H1 (cell line): ENCODE data around the gene ABHD18. TPM values are rescaled to one million over a fixed set of nuclear protein-coding genes. Genes with fewer than 3 reads are reported as not detected.

ENCODE experiments used
- CTCF ChIA-PET: fragments of 300-600 bp; sonication (Branson Sonifier 250); formaldehyde crosslinking; loops from one replicate; lab custom pipeline; 2021; ENCODE audit not compliant: partially characterized antibody; lab: Charles Lee
- POLR2A ChIA-PET: fragments of 300-600 bp; sonication (Branson Sonifier 250); formaldehyde crosslinking; loops from one replicate; lab custom pipeline; 2021; ENCODE audit warnings: inconsistent platforms; ENCODE audit not compliant: partially characterized antibody; lab: Charles Lee
- DNase-seq, 2 experiments: peaks; one replicate each; pipeline versions ENCODE4 v3.0.0 to v3.0.0-alpha.2; 2010 to 2022; ENCODE audit warnings: low spot score in 2 of 2, low read depth in 1 of 2, mixed read lengths in 1 of 2
- FAIRE-seq: peaks from 2 replicates; lab custom pipeline; 2011; peaks lifted over from hg19 to GRCh38; lab: Jason Lieb, UNC
- H2AFZ ChIP-seq: 2 replicates; pipeline ENCODE4 v1.8.1; 2012; ENCODE audit warnings: low read length, inconsistent platforms
- H2AK5ac ChIP-seq: 2 replicates; pipeline ENCODE4 v1.6.1; 2013; ENCODE audit warnings: low read depth, low read length
- H2BK120ac ChIP-seq: replicated peaks from 2 replicates; pipeline ENCODE3; 2013; ENCODE audit warnings: low read depth, low read length, inconsistent platforms
- H2BK12ac ChIP-seq: 2 replicates; pipeline ENCODE4 v1.6.1; 2013; ENCODE audit warnings: low read depth, low read length
- H2BK15ac ChIP-seq: 2 replicates; pipeline ENCODE4 v1.6.1; 2013; ENCODE audit warnings: low read length
- H2BK20ac ChIP-seq: 2 replicates; pipeline ENCODE4 v1.6.1; 2013; ENCODE audit warnings: low read length
- H2BK5ac ChIP-seq: 2 replicates; pipeline ENCODE4 v1.6.1; 2013; ENCODE audit warnings: low read depth, low read length
- H3K14ac ChIP-seq: 2 replicates; pipeline ENCODE4 v1.6.1; 2013; ENCODE audit warnings: inconsistent platforms; ENCODE audit not compliant: insufficient read length
- H3K18ac ChIP-seq: 2 replicates; pipeline ENCODE4 v1.6.1; 2013; ENCODE audit warnings: low read length; ENCODE audit errors: extremely low read depth
- H3K23ac ChIP-seq: 2 replicates; pipeline ENCODE4 v1.6.1; 2013; ENCODE audit warnings: inconsistent platforms; ENCODE audit not compliant: insufficient read length
- H3K23me2 ChIP-seq: 2 replicates; pipeline ENCODE4 v1.6.1; 2013; ENCODE audit warnings: low read depth, low read length
- H3K27ac ChIP-seq: 2 replicates; pipeline ENCODE4 v1.6.1; 2011; ENCODE audit warnings: low read depth, low read length, inconsistent platforms
- H3K27me3 ChIP-seq, 4 experiments: replicated peaks in 1 of 4; 1 replicate in 1 of 4; 2 replicates in 3 of 4; pipeline versions ENCODE4 v1.6.1 to v1.8.1; 2011 to 2013; ENCODE audit warnings: low read length in 3 of 4, mild to moderate bottlenecking in 3 of 4, inconsistent platforms in 2 of 4, mixed read lengths in 2 of 4, moderate library complexity in 1 of 4; ENCODE audit not compliant: control insufficient read depth in 3 of 4, insufficient read depth in 3 of 4; ENCODE audit errors: extremely low read depth in 1 of 4
- H3K36me3 ChIP-seq, 4 experiments: 2 replicates each; pipeline versions ENCODE4 v1.6.1 to v1.8.1; 2011 to 2013; ENCODE audit warnings: mild to moderate bottlenecking in 4 of 4, low read length in 3 of 4, moderate library complexity in 2 of 4, control low read depth in 1 of 4, inconsistent platforms in 1 of 4; ENCODE audit not compliant: insufficient read depth in 4 of 4, control insufficient read depth in 2 of 4
- H3K4ac ChIP-seq: replicated peaks from 2 replicates; pipeline ENCODE3; 2013; ENCODE audit warnings: low read length, low read depth, mixed read lengths, inconsistent platforms; ENCODE audit not compliant: insufficient read length
- H3K4me1 ChIP-seq, 4 experiments: replicated peaks in 1 of 4; 1 replicate in 1 of 4; 2 replicates in 3 of 4; pipeline versions ENCODE4 v1.6.1 to v1.8.1; 2011 to 2013; ENCODE audit warnings: low read length in 3 of 4, inconsistent platforms in 2 of 4, mixed read lengths in 1 of 4; ENCODE audit not compliant: insufficient read depth in 4 of 4, control insufficient read depth in 3 of 4
- H3K4me2 ChIP-seq, 2 experiments: 2 replicates each; pipeline versions ENCODE4 v1.6.1 to v1.8.1; 2011 to 2013; ENCODE audit warnings: low read depth in 2 of 2, low read length in 2 of 2, control low read depth in 1 of 2, inconsistent platforms in 1 of 2, mild to moderate bottlenecking in 1 of 2; ENCODE audit not compliant: insufficient read depth in 1 of 2
- H3K4me3 ChIP-seq, 4 experiments: fragments of 200-600, 300-600 bp in 1 of 4; sonication (generic), shearing (Covaris generic), sonication (Bioruptor Twin) in 1 of 4; 2 replicates each; pipeline versions ENCODE4 v1.5.1 to v1.8.1; 2011 to 2016; ENCODE audit warnings: low read length in 4 of 4, low read depth in 3 of 4, control low read depth in 2 of 4, inconsistent platforms in 2 of 4, mild to moderate bottlenecking in 2 of 4, mixed read lengths in 1 of 4, moderate library complexity in 1 of 4; ENCODE audit not compliant: insufficient read depth in 2 of 4; ENCODE audit errors: extremely low read depth in 1 of 4
- H3K56ac ChIP-seq: replicated peaks from 2 replicates; pipeline ENCODE3; 2013; ENCODE audit warnings: low read depth, mild to moderate bottlenecking, mixed read lengths, low read length, inconsistent platforms; ENCODE audit not compliant: insufficient read length
- H3K79me1 ChIP-seq: 2 replicates; pipeline ENCODE4 v1.6.1; 2013; ENCODE audit warnings: low read depth, low read length, control low read depth
- H3K79me2 ChIP-seq, 2 experiments: 2 replicates each; pipeline versions ENCODE4 v1.6.1 to v1.8.1; 2012 to 2013; ENCODE audit warnings: low read length in 2 of 2, mild to moderate bottlenecking in 2 of 2, inconsistent platforms in 1 of 2; ENCODE audit not compliant: insufficient read depth in 2 of 2, control insufficient read depth in 1 of 2
- H3K9ac ChIP-seq, 4 experiments: replicated peaks in 1 of 4; 1 replicate in 1 of 4; 2 replicates in 3 of 4; pipeline versions ENCODE4 v1.6.1 to v1.8.1; 2011 to 2013; ENCODE audit warnings: low read depth in 3 of 4, low read length in 3 of 4, control low read depth in 2 of 4, mild to moderate bottlenecking in 2 of 4, moderate library complexity in 2 of 4, inconsistent platforms in 1 of 4; ENCODE audit errors: extremely low read depth in 1 of 4
- H3K9me3 ChIP-seq, 2 experiments: 2 replicates each; pipeline versions ENCODE4 v1.6.1 to v1.8.1; 2012 to 2013; ENCODE audit warnings: mild to moderate bottlenecking in 2 of 2, moderate library complexity in 2 of 2, control low read depth in 1 of 2, inconsistent platforms in 1 of 2, low read depth in 1 of 2, low read length in 1 of 2, mixed read lengths in 1 of 2; ENCODE audit not compliant: insufficient read depth in 2 of 2
- H4K20me1 ChIP-seq, 2 experiments: replicated peaks in 1 of 2; 2 replicates each; pipeline versions ENCODE3 to v1.8.1; 2011 to 2013; ENCODE audit warnings: inconsistent platforms in 2 of 2, low read length in 2 of 2, mild to moderate bottlenecking in 1 of 2; ENCODE audit not compliant: insufficient read depth in 2 of 2, control insufficient read depth in 1 of 2
- H4K5ac ChIP-seq: 2 replicates; pipeline ENCODE4 v1.6.1; 2013; ENCODE audit warnings: low read length, low read depth, mixed read lengths, inconsistent platforms; ENCODE audit not compliant: insufficient read length
- H4K8ac ChIP-seq: 2 replicates; pipeline ENCODE4 v1.8.0; 2013; ENCODE audit warnings: mild to moderate bottlenecking, moderate library complexity, low read length, inconsistent platforms; ENCODE audit not compliant: insufficient read depth; ENCODE audit errors: extremely low read depth
- H4K91ac ChIP-seq: replicated peaks from 2 replicates; pipeline ENCODE3; 2013; ENCODE audit warnings: low read length, mixed read lengths, inconsistent platforms; ENCODE audit not compliant: insufficient read length
- SIN3A ChIP-seq, 2 experiments: IDR thresholded peaks in 1 of 2; conservative IDR thresholded peaks in 1 of 2; 2 replicates each; pipeline ENCODE4 v1.6.1; 2011 to 2012; ENCODE audit warnings: low read length in 2 of 2, improper control_type of control experiment in 1 of 2, low read depth in 1 of 2, mild to moderate bottlenecking in 1 of 2
- WGBS, 2 experiments: shearing (Covaris generic) in 1 of 2; methylation state at CpG; one replicate each; pipeline versions ENCODE4 v1.1.6 to v1.1.7; 2013 to 2015; ENCODE audit warnings: low lambda C conversion rate in 2 of 2, mixed read lengths in 2 of 2, inconsistent platforms in 1 of 2, low coverage in 1 of 2, missing lambda C conversion rate in 1 of 2; ENCODE audit not compliant: insufficient replicate concordance in 2 of 2, insufficient coverage in 1 of 2, insufficient read length in 1 of 2; ENCODE audit errors: extremely low coverage in 1 of 2, missing lambda C conversion rate in 1 of 2; 5-methylcytosine and 5-hydroxymethylcytosine counted together
- polyA plus RNA-seq, 7 experiments: library from polyadenylated mRNA; depleted of rRNA in 3 of 7; stranded (reverse) in 5 of 7; unstranded in 2 of 7; fragments of >200 nt in 5 of 7; fragments of 200-250 nt in 2 of 7; gene quantifications; 1 replicate in 5 of 7; 2 replicates in 1 of 7; 4 replicates in 1 of 7; pipeline versions ENCODE4 v1.2.1 to v1.2.3, GENCODE V29; 2011 to 2013; ENCODE audit warnings: missing spikeins in 2 of 7, mixed read lengths in 2 of 7
- total RNA-seq: library from RNA; stranded (reverse); fragmentation: NEBNext Ultra II Directional; extraction: Animal tissue kit (Norgen Biotek cat#: 25700); gene quantifications from 2 replicates; pipeline ENCODE4 v1.2.1, GENCODE V29; 2021
- TF ChIP-seq, protein P1 (sequence below): IDR thresholded peaks from 2 replicates; pipeline ENCODE4 v1.6.1; 2011; ENCODE audit warnings: low read length, improper control_type of control experiment
- TF ChIP-seq, protein P2 (sequence below): IDR thresholded peaks from 2 replicates; pipeline ENCODE4 v1.6.1; 2011; ENCODE audit warnings: low read depth, mild to moderate bottlenecking, low read length; ENCODE audit not compliant: insufficient read depth

The ABHD18 gene
- total and polyA plus RNA-seq, 2 of the 8 experiments (the other 6 are each of a cell fraction or from before 2014, with no cell fraction given) = 2.7 to 17.0 TPM

DNA sequence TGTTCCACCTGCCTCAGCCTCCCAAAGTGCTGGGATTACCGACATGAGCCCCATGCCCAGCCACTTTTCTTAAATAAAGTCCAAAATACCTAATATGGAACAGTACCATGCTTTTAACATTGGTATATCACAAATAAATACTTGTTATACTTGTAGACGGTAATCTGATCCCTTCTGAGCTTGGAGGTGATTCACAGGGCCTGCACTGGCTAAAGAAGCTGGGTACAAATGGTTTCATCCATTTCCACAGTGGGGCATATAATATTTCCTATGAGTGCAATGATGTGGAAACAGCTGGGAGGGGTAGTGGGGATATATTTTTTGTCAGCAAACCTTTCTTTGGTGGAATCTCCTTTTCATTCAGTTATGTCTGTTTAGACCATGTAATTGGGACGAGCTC lies 48.7 kb upstream of the ABHD18 start:
- Histone ChIP-seq H3K4me3 (no peak overlapping the region), H3K4me2 (no peak overlapping the region), H2AFZ (no peak overlapping the region), H3K36me3 (peaks cover 0 to 16% (median 6%) of the 10 kb centered on the region in 4 experiments; a peak in 6 of 8 replicates), H3K9ac (no peak overlapping the region), H3K9me3 (no peaks in the 10 kb centered on the region), H2BK15ac (no peak overlapping the region), H3K27me3 (no peaks in the 10 kb centered on the region), H3K79me2 (no peaks in the 10 kb centered on the region), H3K4ac (no peak overlapping the region), H3K14ac (no peak overlapping the region), H4K20me1 (no peaks in the 10 kb centered on the region), H3K79me1 (no peaks in the 10 kb centered on the region), H4K8ac (no peak overlapping the region), H2BK120ac (no peak overlapping the region), H3K23me2 (no peaks in the 10 kb centered on the region), H3K27ac (no peak overlapping the region), H3K23ac (no peak overlapping the region), H2BK20ac (no peak overlapping the region), H2BK12ac (no peak overlapping the region), H2BK5ac (no peak overlapping the region), H3K56ac (no peak overlapping the region), H4K5ac (no peak overlapping the region), H4K91ac (no peak overlapping the region), H2AK5ac (no peak overlapping the region), H3K4me1 (no peaks in the 10 kb centered on the region), H3K18ac (no peak overlapping the region)
- WGBS, 2 experiments = 84% methylated on average over 3 of the region's 3 CpGs; no CpG with 5 or more reads in 1 of the 2 experiments
- FAIRE-seq (no peak), DNase-seq (no peak)
- TF ChIP-seq, protein P1, sequence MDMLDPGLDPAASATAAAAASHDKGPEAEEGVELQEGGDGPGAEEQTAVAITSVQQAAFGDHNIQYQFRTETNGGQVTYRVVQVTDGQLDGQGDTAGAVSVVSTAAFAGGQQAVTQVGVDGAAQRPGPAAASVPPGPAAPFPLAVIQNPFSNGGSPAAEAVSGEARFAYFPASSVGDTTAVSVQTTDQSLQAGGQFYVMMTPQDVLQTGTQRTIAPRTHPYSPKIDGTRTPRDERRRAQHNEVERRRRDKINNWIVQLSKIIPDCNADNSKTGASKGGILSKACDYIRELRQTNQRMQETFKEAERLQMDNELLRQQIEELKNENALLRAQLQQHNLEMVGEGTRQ = no peak
- TF ChIP-seq SIN3A (conservative IDR thresholded peaks at IDR 0.05 in 1 of 2, IDR thresholded peaks at IDR 0.05 in 1 of 2; ENCODE audit: low read depth in 1 of 2, low read length in 2 of 2) = no peak
- TF ChIP-seq, protein P2, sequence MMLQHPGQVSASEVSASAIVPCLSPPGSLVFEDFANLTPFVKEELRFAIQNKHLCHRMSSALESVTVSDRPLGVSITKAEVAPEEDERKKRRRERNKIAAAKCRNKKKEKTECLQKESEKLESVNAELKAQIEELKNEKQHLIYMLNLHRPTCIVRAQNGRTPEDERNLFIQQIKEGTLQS = no peak
- ChIA-PET POLR2A (interaction anchor here (0.9 to 1.6 kb wide), 2 partner anchors 12 to 35 kb away, joined by 3 to 4 read pairs; partner anchors contain the start of gene PLK4), CTCF (interaction anchor here (1.0 kb wide), 2 partner anchors 9 to 135 kb away, joined by 3 read pairs; no protein-coding TSS in a partner anchor)
